PC-9 (cell line): Measurements from ENCODE around the gene CAST.
A peak's percentile ranks its signal among the peaks of the same experiment; 100 is the strongest.

ENCODE experiments used
- EZH2 ChIP-seq: fragments of 200-600 bp; sonication (generic); IDR thresholded peaks from 2 replicates; pipeline ENCODE4 v1.8.0; 2017; ENCODE audit warnings: antibody characterized with exemption, low read depth
- TF ChIP-seq, protein P1 (sequence below): fragments of 200-600 bp; sonication (generic); conservative IDR thresholded peaks from 2 replicates; pipeline ENCODE4 v1.6.1; 2017; ENCODE audit warnings: mixed run types, antibody characterized with exemption, mild to moderate bottlenecking, moderate library complexity

DNA sequence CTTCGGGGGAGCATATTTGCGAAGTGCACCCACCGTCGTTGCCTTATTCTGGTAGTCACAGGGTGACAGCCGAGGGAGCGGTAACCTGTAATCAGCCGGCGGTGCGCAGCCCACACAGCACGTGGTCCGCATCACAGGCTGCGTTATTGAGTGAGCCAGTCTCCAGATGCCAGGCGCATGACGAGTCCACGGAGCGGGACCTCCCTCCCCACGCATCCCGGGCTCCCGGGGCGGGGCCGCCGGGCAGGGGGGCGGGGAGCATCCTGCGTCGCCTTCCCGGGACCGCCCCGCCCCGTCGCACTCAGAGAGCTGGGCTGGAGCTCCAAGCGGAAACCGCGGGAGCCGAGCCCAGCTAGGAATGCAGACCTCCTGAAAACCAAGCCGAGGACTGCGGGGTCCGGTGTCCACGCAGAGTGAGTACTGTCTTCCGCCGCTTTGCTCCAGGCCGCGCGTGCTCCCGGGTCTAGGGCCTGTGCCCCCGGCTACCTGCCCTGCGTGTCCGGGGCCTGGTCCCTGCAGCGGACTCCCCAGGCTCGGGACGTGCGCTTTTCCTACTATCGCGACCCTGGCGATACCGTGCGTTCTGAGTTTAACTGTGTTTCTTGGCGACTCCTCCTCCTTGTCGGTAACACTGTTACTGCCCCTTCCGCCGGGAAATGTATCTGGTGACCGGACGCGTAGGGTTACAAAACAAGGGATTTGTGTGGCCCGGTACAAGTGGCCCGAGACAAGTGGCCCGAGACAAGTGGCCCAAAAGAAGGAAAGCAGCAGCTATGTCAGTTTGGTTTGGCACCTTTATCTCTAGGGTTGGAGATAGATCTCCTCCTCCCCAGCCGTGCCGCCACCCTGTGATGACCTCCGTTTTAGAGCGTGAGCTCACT lies 40.6 kb downstream of the CAST start:
- TF ChIP-seq, protein P1, sequence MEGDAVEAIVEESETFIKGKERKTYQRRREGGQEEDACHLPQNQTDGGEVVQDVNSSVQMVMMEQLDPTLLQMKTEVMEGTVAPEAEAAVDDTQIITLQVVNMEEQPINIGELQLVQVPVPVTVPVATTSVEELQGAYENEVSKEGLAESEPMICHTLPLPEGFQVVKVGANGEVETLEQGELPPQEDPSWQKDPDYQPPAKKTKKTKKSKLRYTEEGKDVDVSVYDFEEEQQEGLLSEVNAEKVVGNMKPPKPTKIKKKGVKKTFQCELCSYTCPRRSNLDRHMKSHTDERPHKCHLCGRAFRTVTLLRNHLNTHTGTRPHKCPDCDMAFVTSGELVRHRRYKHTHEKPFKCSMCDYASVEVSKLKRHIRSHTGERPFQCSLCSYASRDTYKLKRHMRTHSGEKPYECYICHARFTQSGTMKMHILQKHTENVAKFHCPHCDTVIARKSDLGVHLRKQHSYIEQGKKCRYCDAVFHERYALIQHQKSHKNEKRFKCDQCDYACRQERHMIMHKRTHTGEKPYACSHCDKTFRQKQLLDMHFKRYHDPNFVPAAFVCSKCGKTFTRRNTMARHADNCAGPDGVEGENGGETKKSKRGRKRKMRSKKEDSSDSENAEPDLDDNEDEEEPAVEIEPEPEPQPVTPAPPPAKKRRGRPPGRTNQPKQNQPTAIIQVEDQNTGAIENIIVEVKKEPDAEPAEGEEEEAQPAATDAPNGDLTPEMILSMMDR, result 0 out of 2 replicates have a peak, but pooled peaks have one; percentile 17
- TF ChIP-seq EZH2, result no peak
